Measurements from ENCODE around the gene MAPK10.

MAPK10 gene

GRCh38 chr4:86250619-86251018 lies 109.2 kb downstream of the MAPK10 start:
- H3K4me3 ChIP-seq (ENCODE audit: low read depth, low read length), result no peak overlapping the region
- ChIA-PET CTCF (no interaction called here), POLR2A (no interaction called here)
- no peak for DNase-seq (ENCODE audit: low read depth, low spot score)
- no peak for TF ChIP-seq CTCF (IDR thresholded peaks at IDR 0.05; ENCODE audit: insufficient read depth, low read length, missing control alignments)

GRCh38 chr4:86250006-86250405 lies 109.8 kb downstream of the MAPK10 start:
- ChIA-PET POLR2A (no interaction called here), CTCF (no interaction called here)
- H3K4me3 ChIP-seq (ENCODE audit: low read depth, low read length), result no peak overlapping the region
- DNase-seq (ENCODE audit: low read depth, low spot score), result no peak
- TF ChIP-seq CTCF (IDR thresholded peaks at IDR 0.05; ENCODE audit: insufficient read depth, low read length, missing control alignments), result no peak

GRCh38 chr4:86249074-86249473 lies 110.8 kb downstream of the MAPK10 start:
- CTCF ChIA-PET, result no interaction called here
- POLR2A ChIA-PET, result no interaction called here

GRCh38 chr4:86247906-86248305 lies 111.9 kb downstream of the MAPK10 start:
- DNase-seq (ENCODE audit: low read depth, low spot score), result no peak
- no peak overlapping the region for H3K4me3 ChIP-seq (ENCODE audit: low read depth, low read length)
- ChIA-PET POLR2A (no interaction called here), CTCF (interaction anchor here (0.8 kb wide), 1 partner anchor 24 kb away, joined by 3 read pairs; no protein-coding TSS in a partner anchor)
- no peak for TF ChIP-seq CTCF (IDR thresholded peaks at IDR 0.05; ENCODE audit: insufficient read depth, low read length, missing control alignments)

More at GRCh38 chr4:86249074-86249473, 110.8 kb downstream of the MAPK10 start:
- H3K4me3 ChIP-seq (ENCODE audit: low read depth, low read length), result no peak overlapping the region
- no peak for TF ChIP-seq CTCF (IDR thresholded peaks at IDR 0.05; ENCODE audit: insufficient read depth, low read length, missing control alignments)
- no peak for DNase-seq (ENCODE audit: low read depth, low spot score)

GRCh38 chr4:86247320-86247719 lies 112.5 kb downstream of the MAPK10 start:
- DNase-seq (ENCODE audit: low read depth, low spot score), result no peak
- CTCF ChIA-PET, result no interaction called here
- POLR2A ChIA-PET, result no interaction called here
- no peak for TF ChIP-seq CTCF (IDR thresholded peaks at IDR 0.05; ENCODE audit: insufficient read depth, low read length, missing control alignments)
- no peak overlapping the region for H3K4me3 ChIP-seq (ENCODE audit: low read depth, low read length)

- POLR2A ChIA-PET, result no interaction called here
- no peak for TF ChIP-seq CTCF (IDR thresholded peaks at IDR 0.05; ENCODE audit: insufficient read depth, low read length, missing control alignments)
- no peak overlapping the region for H3K4me3 ChIP-seq (ENCODE audit: low read depth, low read length)
- DNase-seq (ENCODE audit: low read depth, low spot score), result no peak
- CTCF ChIA-PET, result no interaction called here
These were observed 116.1 kb downstream of the MAPK10 start for GRCh38 chr4:86243750-86244149.

Measured in AG04449 (cell line).